Cardiac fibroblast (primary cell): ENCODE measurements around the gene C6orf62.

Source experiments
- DNase-seq, 2 donors: peaks; one replicate each; pipeline versions ENCODE4 v3.0.0 to v3.0.0-alpha.2; 2010; ENCODE audit warnings: low read depth in 2 of 2
- H3K4me3 ChIP-seq, 2 donors: replicated peaks in 1 of 2; 1 replicate in 1 of 2; 2 replicates in 1 of 2; pipeline ENCODE4 v1.5.1; 2011; ENCODE audit warnings: low read depth in 2 of 2, low read length in 2 of 2, mild to moderate bottlenecking in 2 of 2, moderate library complexity in 1 of 2
- CTCF ChIP-seq: IDR thresholded peaks from one replicate; pipeline ENCODE4 v1.5.1; 2011; ENCODE audit warnings: low read depth, mild to moderate bottlenecking, low read length, inconsistent platforms

The C6orf62 gene

GRCh38 chr6:24709014-24709711, 9.8 kb downstream of the C6orf62 start:
- H3K4me3 ChIP-seq: no peak overlapping the region
- no peak for TF ChIP-seq CTCF
- no peak for DNase-seq

GRCh38 chr6:24708612-24709011, 10.3 kb downstream of the C6orf62 start:
- no peak overlapping the region for H3K4me3 ChIP-seq
- DNase-seq: no peak
- no peak for TF ChIP-seq CTCF

- no peak for DNase-seq
- H3K4me3 ChIP-seq: no peak overlapping the region
- no peak for TF ChIP-seq CTCF
Measured at GRCh38 chr6:24704468-24704867, 14.5 kb downstream of the C6orf62 start.

GRCh38 chr6:24702720-24703282, 16.2 kb downstream of the C6orf62 start:
- no peak for TF ChIP-seq CTCF
- DNase-seq: no peak
- H3K4me3 ChIP-seq: no peak overlapping the region

- peak in 1 of 2 donors; percentile 53 for DNase-seq
- no peak for TF ChIP-seq CTCF
- no peak overlapping the region for H3K4me3 ChIP-seq
Measured at GRCh38 chr6:24699521-24700359, 19.2 kb downstream of the C6orf62 start.

DNA sequence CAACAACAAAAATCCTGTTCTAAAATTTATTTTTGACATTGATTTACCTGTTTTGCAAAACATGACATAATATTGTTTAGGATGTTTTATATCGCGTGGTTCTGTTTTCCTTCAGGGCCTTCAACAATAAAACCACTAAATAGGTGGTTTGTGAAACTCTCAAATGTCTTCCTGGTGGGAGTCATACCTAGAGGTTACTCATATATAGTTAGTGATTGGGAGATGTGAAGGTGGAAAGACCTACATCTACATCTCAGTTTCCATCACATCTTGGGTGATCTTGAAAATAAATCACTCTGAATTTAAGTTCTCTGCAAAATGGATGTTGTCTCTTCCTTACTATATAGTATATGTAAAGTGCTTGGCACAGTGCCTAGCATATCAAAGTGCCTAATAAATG, 22.9 kb downstream of the C6orf62 start:
- TF ChIP-seq CTCF: no peak
- no peak for DNase-seq
- H3K4me3 ChIP-seq: no peak overlapping the region
